GM21825 (cell line): ENCODE results near the gene L3MBTL4.
"Not testable (repeated sequence)": the region's sequence is repeated elsewhere in the genome, so short reads cannot be mapped to it uniquely, and the experiment has no call there.

ENCODE experiments used
- ATAC-seq: cut with Tn5 transposase; IDR thresholded peaks from one replicate; pipeline ENCODE4 v1.9.1; 2021; ENCODE audit warnings: mild to moderate bottlenecking, moderate library complexity; ENCODE audit not compliant: unreplicated experiment

Gene L3MBTL4

GRCh38 chr18:6204476-6204875 is 210.2 kb downstream of the L3MBTL4 start:
- no peak for ATAC-seq

- ATAC-seq: no peak
Observed at GRCh38 chr18:6203791-6204190, 210.9 kb downstream of the L3MBTL4 start.

GRCh38 chr18:6202861-6203260 is 211.8 kb downstream of the L3MBTL4 start:
- ATAC-seq: no peak

- no peak for ATAC-seq
Observed at GRCh38 chr18:6200204-6200774, 214.4 kb downstream of the L3MBTL4 start.

GRCh38 chr18:6199777-6200176 is 214.9 kb downstream of the L3MBTL4 start:
- no peak for ATAC-seq

- ATAC-seq: no peak
Observed at GRCh38 chr18:6198585-6198984, 216.1 kb downstream of the L3MBTL4 start.

- ATAC-seq: no peak
Observed at GRCh38 chr18:6194640-6195039, 220.1 kb downstream of the L3MBTL4 start.

GRCh38 chr18:6185782-6186181 is 228.9 kb downstream of the L3MBTL4 start:
- ATAC-seq: not testable (repeated sequence)

GRCh38 chr18:6174983-6175745 is 239.5 kb downstream of the L3MBTL4 start:
- ATAC-seq: no peak

- ATAC-seq: no peak
Observed at GRCh38 chr18:6170604-6171003, 244.1 kb downstream of the L3MBTL4 start.

- no peak for ATAC-seq
Observed at GRCh38 chr18:6161549-6161948, 253.2 kb downstream of the L3MBTL4 start.

- ATAC-seq: no peak
Observed at GRCh38 chr18:6159426-6159825, 255.3 kb downstream of the L3MBTL4 start.

GRCh38 chr18:6158958-6159357 is 255.8 kb downstream of the L3MBTL4 start:
- no peak for ATAC-seq

- no peak for ATAC-seq
Observed at GRCh38 chr18:6156446-6156845, 258.3 kb downstream of the L3MBTL4 start.

GRCh38 chr18:6155707-6156106 is 259.0 kb downstream of the L3MBTL4 start:
- no peak for ATAC-seq

GRCh38 chr18:6150430-6150829 is 264.3 kb downstream of the L3MBTL4 start:
- ATAC-seq: no peak

GRCh38 chr18:6146307-6146661 is 268.4 kb downstream of the L3MBTL4 start:
- no peak for ATAC-seq

GRCh38 chr18:6145645-6146306 is 268.9 kb downstream of the L3MBTL4 start:
- ATAC-seq: no peak

GRCh38 chr18:6139007-6139406 is 275.7 kb downstream of the L3MBTL4 start:
- ATAC-seq: no peak

- ATAC-seq: not testable (repeated sequence)
Observed at GRCh38 chr18:6135901-6136300, 278.8 kb downstream of the L3MBTL4 start.

GRCh38 chr18:6135029-6135428 is 279.7 kb downstream of the L3MBTL4 start:
- not testable (repeated sequence) for ATAC-seq

GRCh38 chr18:6132751-6133368 is 281.9 kb downstream of the L3MBTL4 start:
- no peak for ATAC-seq
